ENCODE results near the gene NOLC1.

Gene NOLC1

GRCh38 chr10:102122450-102122849, 29.7 kb upstream of the NOLC1 start:
- DNase-seq: no peak

GRCh38 chr10:102123223-102123622, 29.0 kb upstream of the NOLC1 start:
- DNase-seq: no peak

DNA sequence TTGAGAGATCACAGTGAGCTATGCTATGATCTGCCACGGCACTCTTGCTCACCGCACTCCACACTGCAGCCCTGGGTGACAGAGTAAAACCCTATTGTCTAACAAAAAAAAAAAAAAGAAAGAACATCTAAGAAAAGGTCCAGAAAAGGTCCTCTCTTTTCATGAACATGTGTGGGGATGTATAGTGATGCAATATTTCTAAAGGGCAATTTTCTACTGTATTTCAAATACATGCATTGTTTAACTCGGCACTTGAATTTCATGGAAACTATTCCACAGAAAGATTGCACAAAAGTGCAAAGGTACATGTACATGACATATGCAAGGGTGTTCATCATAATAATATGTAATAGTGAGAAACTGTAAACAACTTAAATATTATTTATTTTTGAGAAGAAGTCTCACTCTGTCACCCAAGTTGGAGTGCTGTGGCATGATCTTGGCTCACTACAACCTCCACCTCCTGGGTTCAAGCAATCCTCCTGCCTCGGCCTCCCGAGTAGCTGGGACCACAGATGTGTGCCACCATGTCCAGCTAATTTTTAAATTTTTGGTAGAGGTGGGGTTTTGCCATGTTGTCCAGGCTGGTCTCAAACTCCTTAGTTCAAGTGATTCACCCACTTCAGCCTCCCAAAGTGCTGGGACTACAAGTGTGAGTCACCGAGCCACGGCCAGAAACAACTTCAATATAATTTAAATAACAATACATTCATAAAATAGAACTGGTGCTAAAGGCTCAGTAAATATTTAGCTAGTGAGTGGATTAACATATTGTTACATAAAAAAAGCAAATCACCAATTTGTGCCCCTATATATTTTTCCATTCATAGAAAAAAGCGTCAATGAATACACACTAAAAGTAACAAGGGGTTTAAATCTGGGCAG, 20.7 kb upstream of the NOLC1 start:
- no peak for DNase-seq

GRCh38 chr10:102132193-102132562, 20.0 kb upstream of the NOLC1 start:
- no peak for DNase-seq

- peak; percentile 89 for DNase-seq
Observed at GRCh38 chr10:102132563-102133372, 19.4 kb upstream of the NOLC1 start, which contains the start of gene PPRC1. TSS of gene PPRC1 (plus strand) at chr10:102133040. CDS start at chr10:102133069, 29 bp downstream.

GRCh38 chr10:102133373-102134195, 18.6 kb upstream of the NOLC1 start:
- peak; percentile 18 for DNase-seq

GRCh38 chr10:102134416-102134815, 17.8 kb upstream of the NOLC1 start:
- DNase-seq: no peak

GRCh38 chr10:102135956-102136526, 16.1 kb upstream of the NOLC1 start:
- no peak for DNase-seq

GRCh38 chr10:102139281-102140110, 12.7 kb upstream of the NOLC1 start:
- no peak for DNase-seq

DNA sequence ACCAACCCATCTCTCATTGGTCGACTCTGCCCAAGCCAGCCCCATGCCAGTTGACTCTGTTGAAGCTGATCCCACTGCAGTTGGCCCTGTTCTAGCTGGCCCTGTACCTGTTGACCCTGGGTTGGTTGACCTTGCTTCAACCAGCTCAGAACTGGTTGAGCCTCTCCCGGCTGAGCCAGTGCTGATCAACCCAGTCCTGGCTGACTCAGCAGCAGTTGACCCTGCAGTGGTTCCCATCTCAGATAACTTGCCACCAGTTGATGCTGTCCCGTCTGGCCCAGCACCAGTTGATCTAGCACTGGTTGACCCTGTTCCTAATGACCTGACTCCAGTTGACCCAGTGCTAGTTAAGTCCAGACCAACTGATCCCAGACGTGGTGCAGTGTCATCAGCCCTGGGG, 12.0 kb upstream of the NOLC1 start:
- no peak for DNase-seq

DNA sequence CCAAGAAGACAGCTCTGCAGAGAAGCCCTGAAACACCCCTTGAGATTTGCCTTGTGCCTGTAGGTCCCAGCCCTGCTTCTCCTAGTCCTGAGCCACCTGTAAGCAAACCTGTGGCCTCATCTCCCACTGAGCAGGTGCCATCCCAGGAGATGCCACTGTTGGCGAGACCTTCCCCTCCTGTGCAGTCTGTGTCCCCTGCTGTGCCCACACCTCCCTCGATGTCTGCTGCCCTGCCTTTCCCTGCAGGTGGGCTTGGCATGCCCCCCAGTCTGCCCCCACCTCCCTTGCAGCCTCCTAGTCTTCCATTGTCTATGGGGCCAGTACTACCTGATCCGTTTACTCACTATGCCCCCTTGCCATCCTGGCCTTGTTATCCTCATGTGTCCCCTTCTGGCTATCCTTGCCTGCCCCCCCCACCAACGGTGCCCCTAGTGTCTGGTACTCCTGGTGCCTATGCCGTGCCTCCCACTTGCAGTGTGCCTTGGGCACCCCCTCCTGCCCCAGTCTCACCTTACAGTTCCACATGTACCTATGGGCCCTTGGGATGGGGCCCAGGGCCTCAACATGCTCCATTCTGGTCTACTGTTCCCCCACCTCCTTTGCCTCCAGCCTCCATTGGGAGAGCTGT, 11.2 kb upstream of the NOLC1 start:
- DNase-seq: no peak

DNA sequence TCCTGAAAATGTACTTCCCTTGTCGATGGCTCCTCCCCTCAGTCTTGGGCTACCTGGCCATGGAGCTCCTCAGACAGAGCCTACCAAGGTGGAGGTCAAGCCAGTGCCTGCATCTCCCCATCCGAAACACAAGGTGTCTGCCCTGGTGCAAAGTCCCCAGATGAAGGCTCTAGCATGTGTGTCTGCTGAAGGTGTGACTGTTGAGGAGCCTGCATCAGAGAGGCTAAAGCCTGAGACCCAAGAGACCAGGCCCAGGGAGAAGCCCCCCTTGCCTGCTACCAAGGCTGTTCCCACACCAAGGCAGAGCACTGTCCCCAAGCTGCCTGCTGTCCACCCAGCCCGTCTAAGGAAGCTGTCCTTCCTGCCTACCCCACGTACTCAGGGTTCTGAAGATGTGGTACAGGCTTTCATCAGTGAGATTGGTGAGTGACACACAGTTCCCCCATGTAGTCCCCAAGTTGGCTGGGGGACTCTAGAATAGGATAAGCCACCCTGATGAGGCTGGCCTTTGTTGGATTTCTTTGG, 10.5 kb upstream of the NOLC1 start:
- no peak for DNase-seq

- DNase-seq: no peak
Observed at GRCh38 chr10:102146971-102147428, 5.2 kb upstream of the NOLC1 start.

GRCh38 chr10:102147561-102147960, 4.6 kb upstream of the NOLC1 start:
- DNase-seq: no peak

DNA sequence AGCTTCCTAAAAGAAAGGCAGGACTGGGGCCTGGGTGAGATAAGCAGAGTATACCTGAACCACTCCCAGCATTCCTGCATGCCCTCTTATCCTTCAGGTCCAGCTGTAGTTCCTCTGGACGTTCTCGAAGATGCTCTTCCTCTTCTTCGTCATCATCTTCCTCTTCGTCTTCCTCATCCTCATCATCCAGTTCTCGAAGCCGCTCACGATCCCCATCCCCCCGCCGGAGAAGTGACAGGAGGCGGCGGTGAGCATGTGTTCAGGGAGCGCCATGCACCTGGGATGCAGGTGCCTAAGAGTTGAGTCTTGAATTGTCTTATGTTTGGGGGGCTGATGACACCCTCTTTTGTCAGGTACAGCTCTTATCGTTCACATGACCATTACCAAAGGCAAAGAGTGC, 3.9 kb upstream of the NOLC1 start:
- DNase-seq: no peak

- DNase-seq: no peak
Observed at GRCh38 chr10:102150970-102151773, 1.0 kb upstream of the NOLC1 start.

DNA sequence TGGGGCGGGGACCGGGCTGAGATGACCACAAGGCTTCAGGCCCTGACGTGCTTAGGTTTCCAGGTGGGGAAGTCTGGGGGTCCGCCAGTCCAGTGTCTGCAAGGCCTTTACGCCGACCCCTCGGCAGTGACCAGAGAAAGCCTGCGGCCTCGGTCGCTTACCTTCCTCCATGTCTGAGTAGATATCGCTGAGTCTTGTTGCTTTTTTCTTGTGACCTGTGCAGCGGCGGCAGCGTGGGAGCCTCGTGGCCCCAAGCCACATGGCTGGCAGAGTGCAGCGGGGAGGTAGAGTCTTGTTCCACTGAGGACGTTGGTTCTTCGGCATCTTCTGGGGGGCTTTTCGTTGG, 329 bp downstream of the NOLC1 start:
- no peak for DNase-seq

DNA sequence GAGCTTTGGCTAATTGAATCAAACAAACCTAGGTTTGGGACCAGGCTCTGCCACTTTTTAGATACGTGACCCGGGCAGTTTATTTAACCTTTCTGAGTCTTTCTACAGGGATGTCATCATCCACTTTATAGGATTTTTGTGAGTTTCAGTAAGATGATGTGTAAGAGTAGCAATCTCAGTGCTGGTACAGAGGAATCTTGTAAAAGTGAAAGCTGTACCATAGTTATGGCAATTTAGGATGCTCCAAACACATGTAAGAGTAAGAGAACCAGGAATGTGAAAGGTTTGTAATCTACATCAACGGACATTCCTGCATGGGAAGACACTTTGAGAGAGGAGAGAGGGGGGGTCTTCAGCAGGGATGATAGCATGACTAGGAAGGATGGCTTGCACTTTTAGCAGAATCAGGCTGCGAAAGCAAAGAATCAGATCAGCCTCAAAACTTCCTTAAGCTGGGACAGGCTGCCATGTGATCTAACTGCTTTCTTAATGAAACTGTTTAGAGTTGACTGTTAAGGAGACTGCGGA, 968 bp downstream of the NOLC1 start:
- no peak for DNase-seq

- no peak for DNase-seq
Observed at GRCh38 chr10:102154466-102155116, 2.4 kb downstream of the NOLC1 start.
